SK-N-SH treated with all-trans-retinoic acid at 6 μM for 48 hours (cell line): ENCODE results near the gene AHI1.

Source experiments
- ATAC-seq: fragments of 200-7000 bp; cut with Tn5 transposase; 3 replicates; pipeline ENCODE4 v1.9.1; 2020; ENCODE audit warnings: mild to moderate bottlenecking, moderate library complexity
- ARNTL ChIP-seq: fragments of 450-650 bp; formaldehyde crosslinking; IDR thresholded peaks from 2 replicates; pipeline ENCODE4 v1.5.0; 2020; ENCODE audit warnings: low read depth, mild to moderate bottlenecking, moderate library complexity, borderline replicate concordance
- BACH2 ChIP-seq: fragments of 250-450 bp; sonication (Bioruptor Pico); IDR thresholded peaks from 2 replicates; pipeline ENCODE4 v1.9.0; 2021; ENCODE audit warnings: mild to moderate bottlenecking, borderline replicate concordance
- CREB5 ChIP-seq: fragments of 250-450 bp; sonication (Bioruptor Pico); IDR thresholded peaks from 2 replicates; pipeline ENCODE4 v1.5.1; 2020; ENCODE audit warnings: low read depth, mild to moderate bottlenecking, moderate library complexity
- CSRNP3 ChIP-seq: fragments of 250-450 bp; sonication (Bioruptor Pico); IDR thresholded peaks from 2 replicates; pipeline ENCODE4 v1.5.1; 2021; ENCODE audit warnings: mild to moderate bottlenecking, moderate library complexity
- ESRRG ChIP-seq: fragments of 250-450 bp; sonication (Bioruptor Pico); IDR thresholded peaks from 2 replicates; pipeline ENCODE4 v1.6.1; 2021; ENCODE audit warnings: mild to moderate bottlenecking
- GLIS3 ChIP-seq: fragments of 250-450 bp; sonication (Bioruptor Pico); IDR thresholded peaks from 2 replicates; pipeline ENCODE4 v1.5.0; 2020; ENCODE audit warnings: mild to moderate bottlenecking, moderate library complexity
- ISL1 ChIP-seq: fragments of 250-450 bp; sonication (Bioruptor Pico); IDR thresholded peaks from 2 replicates; pipeline ENCODE4 v2.1.2; 2022; ENCODE audit warnings: mild to moderate bottlenecking, moderate library complexity
- OSR1 ChIP-seq: fragments of 250-450 bp; sonication (Bioruptor Pico); IDR thresholded peaks from 2 replicates; pipeline ENCODE4 v1.8.0; 2022; ENCODE audit warnings: moderate library complexity, mild to moderate bottlenecking, inconsistent platforms
- PATZ1 ChIP-seq: fragments of 250-450 bp; sonication (Bioruptor Pico); IDR thresholded peaks from 2 replicates; pipeline ENCODE4 v1.8.0; 2020; ENCODE audit warnings: mild to moderate bottlenecking, moderate library complexity, borderline replicate concordance
- POU6F1 ChIP-seq: fragments of 250-450 bp; sonication (Bioruptor Pico); IDR thresholded peaks from 2 replicates; pipeline ENCODE4 v1.8.0; 2021; ENCODE audit warnings: low read depth, mild to moderate bottlenecking, moderate library complexity, borderline replicate concordance
- PPARA ChIP-seq: fragments of 250-450 bp; sonication (Bioruptor Pico); IDR thresholded peaks from 2 replicates; pipeline ENCODE4 v1.5.0; 2020; ENCODE audit warnings: mild to moderate bottlenecking, borderline replicate concordance
- RARB ChIP-seq: fragments of 250-450 bp; sonication (Bioruptor Pico); IDR thresholded peaks from 2 replicates; pipeline ENCODE4 v1.8.0; 2021; ENCODE audit warnings: mild to moderate bottlenecking, moderate library complexity
- SNAI2 ChIP-seq: fragments of 250-450 bp; sonication (Bioruptor Pico); IDR thresholded peaks from 2 replicates; pipeline ENCODE4 v1.5.0; 2020; ENCODE audit warnings: mild to moderate bottlenecking, moderate library complexity
- TCF4 ChIP-seq: fragments of 250-450 bp; sonication (Bioruptor Pico); IDR thresholded peaks from 2 replicates; pipeline ENCODE4 v1.8.0; 2021; ENCODE audit warnings: mild to moderate bottlenecking, moderate library complexity, borderline replicate concordance
- TOX ChIP-seq: fragments of 250-450 bp; sonication (Bioruptor Pico); IDR thresholded peaks from 2 replicates; pipeline ENCODE4 v1.8.0; 2021; ENCODE audit warnings: mild to moderate bottlenecking, moderate library complexity, borderline replicate concordance
- TSHZ2 ChIP-seq: fragments of 250-450 bp; sonication (Bioruptor Pico); IDR thresholded peaks from 2 replicates; pipeline ENCODE4 v1.5.0; 2020; ENCODE audit warnings: mild to moderate bottlenecking, moderate library complexity
- ZC3H10 ChIP-seq: fragments of 250-450 bp; sonication (Bioruptor Pico); IDR thresholded peaks from 2 replicates; pipeline ENCODE4 v1.5.1; 2021; ENCODE audit warnings: mild to moderate bottlenecking, moderate library complexity
- ZFP3 ChIP-seq: fragments of 250-450 bp; sonication (Bioruptor Pico); IDR thresholded peaks from 2 replicates; pipeline ENCODE4 v1.5.0; 2020; ENCODE audit warnings: mild to moderate bottlenecking, moderate library complexity
- ZFP30 ChIP-seq: fragments of 450-650 bp; formaldehyde crosslinking; IDR thresholded peaks from 2 replicates; pipeline ENCODE4 v1.5.0; 2022; ENCODE audit warnings: mild to moderate bottlenecking, moderate library complexity
- ZNF565 ChIP-seq: fragments of 450-650 bp; formaldehyde crosslinking; conservative IDR thresholded peaks from 2 replicates; pipeline ENCODE4 v1.5.0; 2020; ENCODE audit warnings: low read depth, mild to moderate bottlenecking, moderate library complexity
- ZNF70 ChIP-seq: fragments of 450-650 bp; formaldehyde crosslinking; IDR thresholded peaks from 2 replicates; pipeline ENCODE4 v1.5.0; 2020; ENCODE audit warnings: mild to moderate bottlenecking, moderate library complexity

Gene AHI1

GRCh38 chr6:135393289-135393688 is 104.3 kb downstream of the AHI1 start:
- ATAC-seq: no peak
- no peak for TF ChIP-seq TCF4 (CRISPR knock-in tag)
- TF ChIP-seq POU6F1: no peak
- TF ChIP-seq CSRNP3 (CRISPR knock-in tag): no peak
- TF ChIP-seq PPARA (CRISPR knock-in tag): no peak
- no peak for TF ChIP-seq ISL1 (CRISPR knock-in tag)
- no peak for TF ChIP-seq RARB (CRISPR knock-in tag)
- no peak for TF ChIP-seq ZNF70 (CRISPR knock-in tag)
- TF ChIP-seq PATZ1 (CRISPR knock-in tag): no peak
- no peak for TF ChIP-seq CREB5
- no peak for TF ChIP-seq OSR1 (CRISPR knock-in tag)
- TF ChIP-seq BACH2 (CRISPR knock-in tag): no peak
- TF ChIP-seq ZFP3 (CRISPR knock-in tag): no peak
- TF ChIP-seq ESRRG: no peak
- no peak for TF ChIP-seq TOX (CRISPR knock-in tag)

GRCh38 chr6:135390458-135390857 is 107.1 kb downstream of the AHI1 start:
- no peak for ATAC-seq

GRCh38 chr6:135385299-135385698 is 112.2 kb downstream of the AHI1 start:
- no peak for ATAC-seq
- no peak for TF ChIP-seq ISL1 (CRISPR knock-in tag)

More at GRCh38 chr6:135390458-135390857, 107.1 kb downstream of the AHI1 start:
- TF ChIP-seq CREB5 (no peak), ARNTL (no peak), ZFP3 (CRISPR knock-in tag) (no peak), GLIS3 (CRISPR knock-in tag) (no peak), ISL1 (CRISPR knock-in tag) (no peak), ESRRG (no peak), PPARA (CRISPR knock-in tag) (no peak)
- TF ChIP-seq, all 23 proteins: peak for 0

GRCh38 chr6:135383766-135384165 is 113.8 kb downstream of the AHI1 start:
- TF ChIP-seq ZFP3 (CRISPR knock-in tag): no peak
- ATAC-seq: no peak

GRCh38 chr6:135383301-135383700 is 114.2 kb downstream of the AHI1 start:
- TF ChIP-seq ESRRG (no peak), ARNTL (no peak), ZNF70 (CRISPR knock-in tag) (no peak), ZFP30 (CRISPR knock-in tag) (no peak), CREB5 (no peak), TCF4 (CRISPR knock-in tag) (no peak), BACH2 (CRISPR knock-in tag) (no peak), RARB (CRISPR knock-in tag) (no peak), ZFP3 (CRISPR knock-in tag) (no peak), CSRNP3 (CRISPR knock-in tag) (no peak), ZNF565 (CRISPR knock-in tag) (no peak), SNAI2 (CRISPR knock-in tag) (no peak), ZC3H10 (CRISPR knock-in tag) (no peak), TSHZ2 (CRISPR knock-in tag) (no peak)
- ATAC-seq: no peak
